ENCODE measurements around the gene HNRNPA1.

DNA sequence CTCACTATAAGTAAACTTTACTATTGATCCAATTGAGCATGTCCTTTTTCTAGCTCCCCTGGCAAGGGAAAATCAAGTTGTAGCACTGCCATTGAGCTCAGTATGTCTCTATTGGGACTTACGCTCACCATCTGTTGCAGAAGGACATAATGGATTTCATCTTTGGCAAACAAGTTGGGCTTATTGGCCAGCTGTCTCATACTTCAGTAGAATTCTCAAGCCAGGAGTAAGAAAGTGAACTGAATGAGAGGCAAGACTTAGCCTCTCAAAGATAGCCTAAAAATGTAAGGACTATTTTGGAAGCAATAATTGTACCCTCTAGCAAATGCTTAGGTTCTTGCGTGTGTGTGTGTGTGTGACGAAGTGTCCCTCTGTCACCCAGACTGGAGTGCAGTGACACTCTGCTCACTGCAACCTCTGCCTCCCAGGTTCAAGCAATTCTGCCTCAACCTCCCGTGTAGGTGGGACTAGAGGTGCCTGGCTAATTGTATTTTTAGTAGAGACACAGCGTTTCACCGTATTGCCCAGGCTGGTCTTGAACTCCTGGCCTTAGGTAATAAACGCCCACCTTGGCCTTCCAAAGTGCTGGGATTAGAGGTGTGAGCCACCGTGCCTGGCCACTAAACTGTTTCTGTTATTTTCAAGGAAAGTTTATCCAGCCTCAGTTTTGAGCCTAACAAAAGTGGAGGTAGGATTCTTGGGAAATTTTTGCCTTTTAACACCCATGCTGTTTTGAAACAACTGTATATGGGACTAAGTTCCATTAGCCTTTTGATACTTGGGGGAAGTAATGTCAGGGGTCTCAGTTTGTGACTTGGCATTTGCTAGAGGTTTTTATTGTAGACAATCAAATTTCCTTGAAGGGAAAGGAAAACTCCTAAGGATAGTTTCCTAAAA is 7.0 kb downstream of the HNRNPA1 start:
- TF ChIP-seq GATA2 (IDR thresholded peaks at IDR 0.05; ENCODE audit: low read depth, low read length) (no peak), GATA3 (IDR thresholded peaks at IDR 0.05; ENCODE audit: low read depth, low read length) (no peak)
